ENCODE measurements around the gene ITSN2. TPM values are rescaled to one million over a fixed set of nuclear protein-coding genes. Genes with fewer than 3 reads are reported as not detected.

ITSN2 gene
- total RNA-seq, 4 donors from 2014 or later = 33.9 to 66.7 (median 42.4) TPM

GRCh38 chr2:24354395-24354794 lies 5.9 kb downstream of the ITSN2 start:
- intact Hi-C loops (cut with DNase I; ENCODE audit: low total_unique reads) (loop anchor here (10.0 kb wide), 1 partner anchor 430 kb away; the partner anchor contains the start of gene ATAD2B), in situ Hi-C loops (cut with MboI; ENCODE audit: low sequenced_read_pairs in 4 of 4) (no loop called here)
- H3K4me1 ChIP-seq = peaks cover 68 to 69% of the 10 kb centered on the region in 2 donors
- H3K4me3 ChIP-seq = no peak overlapping the region
- H3K36me3 ChIP-seq = no peaks in the 10 kb centered on the region
- no peak for TF ChIP-seq POLR2A (IDR thresholded peaks at IDR 0.05)
- no peak for TF ChIP-seq CTCF (IDR thresholded peaks at IDR 0.05 in 4 of 5, conservative IDR thresholded peaks at IDR 0.05 in 1 of 5)
- no peak for ATAC-seq
- DNase-seq = no peak
- H3K27me3 ChIP-seq = no peaks in the 10 kb centered on the region
- no peaks in the 10 kb centered on the region for H3K9me3 ChIP-seq
- H3K27ac ChIP-seq = peak overlapping the region in 1 of 4 donors; percentile 8

- intact Hi-C loops (cut with DNase I; ENCODE audit: low total_unique reads) (loop anchor here (10.0 kb wide), 1 partner anchor 429 kb away; the partner anchor contains the start of gene ATAD2B), in situ Hi-C loops (cut with MboI; ENCODE audit: low sequenced_read_pairs in 4 of 4) (no loop called here)
- TF ChIP-seq POLR2A (IDR thresholded peaks at IDR 0.05) = no peak
- no peak for TF ChIP-seq CTCF (IDR thresholded peaks at IDR 0.05 in 4 of 5, conservative IDR thresholded peaks at IDR 0.05 in 1 of 5)
- H3K4me1 ChIP-seq = peaks cover 67 to 69% of the 10 kb centered on the region in 2 donors
- no peaks in the 10 kb centered on the region for H3K36me3 ChIP-seq
- H3K27ac ChIP-seq = peak overlapping the region in 1 of 4 donors; percentile 8
- DNase-seq (no peak), ATAC-seq (no peak)
- no peaks in the 10 kb centered on the region for H3K27me3 ChIP-seq
- H3K4me3 ChIP-seq = no peak overlapping the region
- no peaks in the 10 kb centered on the region for H3K9me3 ChIP-seq
Measured at GRCh38 chr2:24353973-24354372, 6.4 kb downstream of the ITSN2 start.

- in situ Hi-C loops (cut with MboI; ENCODE audit: low sequenced_read_pairs in 4 of 4) = no loop called here
- Histone ChIP-seq H3K27ac (peak overlapping the region in 1 of 4 donors; percentile 6), H3K9me3 (no peaks in the 10 kb centered on the region), H3K4me3 (no peak overlapping the region), H3K27me3 (no peaks in the 10 kb centered on the region), H3K36me3 (no peaks in the 10 kb centered on the region), H3K4me1 (peaks cover 61 to 70% of the 10 kb centered on the region in 2 donors)
- intact Hi-C loops (cut with DNase I; ENCODE audit: low total_unique reads) = loop anchor here (10.0 kb wide), 1 partner anchor 429 kb away; the partner anchor contains the start of gene ATAD2B
- DNase-seq (no peak), ATAC-seq (no peak)
- no peak for TF ChIP-seq CTCF (IDR thresholded peaks at IDR 0.05 in 4 of 5, conservative IDR thresholded peaks at IDR 0.05 in 1 of 5)
- TF ChIP-seq POLR2A (IDR thresholded peaks at IDR 0.05) = no peak
Measured at GRCh38 chr2:24353364-24353763, 7.0 kb downstream of the ITSN2 start.

GRCh38 chr2:24352664-24353063 lies 7.7 kb downstream of the ITSN2 start:
- no peaks in the 10 kb centered on the region for H3K9me3 ChIP-seq
- ATAC-seq (no peak), DNase-seq (no peak)
- no peak overlapping the region for H3K27ac ChIP-seq
- H3K36me3 ChIP-seq = no peaks in the 10 kb centered on the region
- no peaks in the 10 kb centered on the region for H3K27me3 ChIP-seq
- H3K4me3 ChIP-seq = no peak overlapping the region
- H3K4me1 ChIP-seq = peaks cover 60 to 70% of the 10 kb centered on the region in 2 donors
- intact Hi-C loops (cut with DNase I; ENCODE audit: low total_unique reads) = loop anchor here (10.0 kb wide), 1 partner anchor 428 kb away; the partner anchor contains the start of gene ATAD2B
- in situ Hi-C loops (cut with MboI; ENCODE audit: low sequenced_read_pairs in 4 of 4) = no loop called here
- TF ChIP-seq POLR2A (IDR thresholded peaks at IDR 0.05) (no peak), CTCF (IDR thresholded peaks at IDR 0.05 in 4 of 5, conservative IDR thresholded peaks at IDR 0.05 in 1 of 5) (no peak)

- no peaks in the 10 kb centered on the region for H3K9me3 ChIP-seq
- no peak for DNase-seq
- peak in 1 of 2 donors; percentile 60 for ATAC-seq
- H3K27ac ChIP-seq = no peak overlapping the region
- no peaks in the 10 kb centered on the region for H3K36me3 ChIP-seq
- H3K4me1 ChIP-seq = peaks cover 60 to 70% of the 10 kb centered on the region in 2 donors
- TF ChIP-seq POLR2A (IDR thresholded peaks at IDR 0.05) (no peak), CTCF (IDR thresholded peaks at IDR 0.05 in 4 of 5, conservative IDR thresholded peaks at IDR 0.05 in 1 of 5) (peak in 3 of 5 experiments; percentile 13 to 41 (median 32))
- no peak overlapping the region for H3K4me3 ChIP-seq
- H3K27me3 ChIP-seq = no peaks in the 10 kb centered on the region
- in situ Hi-C loops (cut with MboI; ENCODE audit: low sequenced_read_pairs in 4 of 4) (no loop called here), intact Hi-C loops (cut with DNase I; ENCODE audit: low total_unique reads) (loop anchor here (10.0 kb wide), 1 partner anchor 427 kb away; the partner anchor contains the start of gene ATAD2B)
Measured at GRCh38 chr2:24351981-24352380, 8.4 kb downstream of the ITSN2 start.
